ENCODE data around the gene POLG2. TPM values are rescaled to one million over a fixed set of nuclear protein-coding genes. Genes with fewer than 3 reads are reported as not detected.

Gene POLG2
- total RNA-seq = 10 to 100 TPM in 2 of 4 donors, 1 to 10 TPM in 2; 5.9 to 17.1 (median 10.3) TPM

- Histone ChIP-seq H3K36me3 (peaks cover 7 to 58% (median 27%) of the 10 kb centered on the region in 3 donors), H3K27me3 (no peaks in the 10 kb centered on the region), H3K4me1 (peaks cover 0 to 81% (median 18%) of the 10 kb centered on the region in 4 donors), H3K9me3 (no peaks in the 10 kb centered on the region), H3K4me3 (peak within 1 kb of the TSS; percentile 55 to 78 (median 72)), H3K27ac (peak within 1 kb of the TSS; percentile 63 to 88 (median 76))
- TF ChIP-seq EP300 (IDR thresholded peaks at IDR 0.05) (peak; percentile 45 to 82), POLR2A (IDR thresholded peaks at IDR 0.05) (peak in 1 of 2 donors; percentile 58), CTCF (IDR thresholded peaks at IDR 0.05) (peak in 4 of 5 experiments; percentile 42 to 55 (median 48))
- DNase-seq (ENCODE audit: low spot score in 2 of 2) = peak; percentile 82 to 86
- 1% methylated on average over 39 to 45 of the region's 50 CpGs for WGBS, 2 donors
These were observed at the start of gene POLG2 for GRCh38 chr17:64496786-64497564. Gene POLG2, minus strand, starts transcription at chr17:64497054. Its CDS starts 86 bp downstream, at chr17:64496968.

- TF ChIP-seq CTCF (IDR thresholded peaks at IDR 0.05) (no peak), POLR2A (IDR thresholded peaks at IDR 0.05) (no peak), EP300 (IDR thresholded peaks at IDR 0.05) (no peak)
- no peak for DNase-seq (ENCODE audit: low spot score in 2 of 2)
- peaks cover 0 to 68% (median 0%) of the 10 kb centered on the region in 3 donors for H3K36me3 ChIP-seq
- no peak overlapping the region for H3K27ac ChIP-seq
- 92 to 95% methylated on average over 2 of the region's 2 CpGs for WGBS, 2 donors
- H3K4me1 ChIP-seq = no peaks in the 10 kb centered on the region
- H3K4me3 ChIP-seq = no peak overlapping the region
- H3K9me3 ChIP-seq = no peaks in the 10 kb centered on the region
- H3K27me3 ChIP-seq = no peaks in the 10 kb centered on the region
These were observed 47.9 kb upstream of the POLG2 start for GRCh38 chr17:64544742-64545141.

- Histone ChIP-seq H3K4me3 (no peak overlapping the region), H3K4me1 (no peaks in the 10 kb centered on the region), H3K9me3 (no peaks in the 10 kb centered on the region), H3K27me3 (no peaks in the 10 kb centered on the region), H3K36me3 (peaks cover 0 to 81% (median 5%) of the 10 kb centered on the region in 3 donors), H3K27ac (no peak overlapping the region)
- no peak for DNase-seq (ENCODE audit: low spot score in 2 of 2)
- TF ChIP-seq POLR2A (IDR thresholded peaks at IDR 0.05) (no peak), EP300 (IDR thresholded peaks at IDR 0.05) (no peak), CTCF (IDR thresholded peaks at IDR 0.05) (no peak)
- WGBS, 2 donors = 92 to 97% methylated on average over 5 of the region's 5 CpGs
These were observed 43.4 kb upstream of the POLG2 start for GRCh38 chr17:64540118-64540776.

GRCh38 chr17:64538508-64539130 is 41.8 kb upstream of the POLG2 start:
- WGBS, 2 donors = 77 to 85% methylated on average over 7 of the region's 7 CpGs
- no peaks in the 10 kb centered on the region for H3K27me3 ChIP-seq
- no peak overlapping the region for H3K4me3 ChIP-seq
- H3K9me3 ChIP-seq = no peaks in the 10 kb centered on the region
- H3K4me1 ChIP-seq = no peaks in the 10 kb centered on the region
- peaks cover 0 to 87% (median 6%) of the 10 kb centered on the region in 3 donors for H3K36me3 ChIP-seq
- no peak for TF ChIP-seq CTCF (IDR thresholded peaks at IDR 0.05)
- no peak for TF ChIP-seq EP300 (IDR thresholded peaks at IDR 0.05)
- no peak for TF ChIP-seq POLR2A (IDR thresholded peaks at IDR 0.05)
- no peak for DNase-seq (ENCODE audit: low spot score in 2 of 2)
- H3K27ac ChIP-seq = no peak overlapping the region

Measured in tibial nerve (tissue), 4 donors.